Activated naive CD4-positive, alpha-beta T cell treated with anti-CD3 and anti-CD28 coated beads, Interleukin-2, amount 50 U/mL, for 24 hours (primary cell): ENCODE measurements around the gene BCL11B.
A peak's percentile ranks its signal among the peaks of the same experiment; 100 is the strongest.

Experiments used
- H3K27ac Mint-ChIP-seq: one replicate; pipeline ENCODE4 v1.8.0; 2021; ENCODE audit warnings: mild to moderate bottlenecking, mixed read lengths
- H3K27me3 Mint-ChIP-seq: one replicate; pipeline ENCODE4 v1.8.0; 2021; ENCODE audit warnings: mixed read lengths
- H3K36me3 Mint-ChIP-seq: one replicate; pipeline ENCODE4 v1.8.0; 2021; ENCODE audit warnings: mixed read lengths
- H3K4me1 Mint-ChIP-seq: one replicate; pipeline ENCODE4 v1.8.0; 2021; ENCODE audit warnings: mixed read lengths
- H3K4me3 Mint-ChIP-seq: one replicate; pipeline ENCODE4 v1.8.0; 2021; ENCODE audit warnings: mild to moderate bottlenecking, mixed read lengths
- H3K9me3 Mint-ChIP-seq: one replicate; pipeline ENCODE4 v1.8.0; 2021; ENCODE audit warnings: mixed read lengths

Gene BCL11B

DNA sequence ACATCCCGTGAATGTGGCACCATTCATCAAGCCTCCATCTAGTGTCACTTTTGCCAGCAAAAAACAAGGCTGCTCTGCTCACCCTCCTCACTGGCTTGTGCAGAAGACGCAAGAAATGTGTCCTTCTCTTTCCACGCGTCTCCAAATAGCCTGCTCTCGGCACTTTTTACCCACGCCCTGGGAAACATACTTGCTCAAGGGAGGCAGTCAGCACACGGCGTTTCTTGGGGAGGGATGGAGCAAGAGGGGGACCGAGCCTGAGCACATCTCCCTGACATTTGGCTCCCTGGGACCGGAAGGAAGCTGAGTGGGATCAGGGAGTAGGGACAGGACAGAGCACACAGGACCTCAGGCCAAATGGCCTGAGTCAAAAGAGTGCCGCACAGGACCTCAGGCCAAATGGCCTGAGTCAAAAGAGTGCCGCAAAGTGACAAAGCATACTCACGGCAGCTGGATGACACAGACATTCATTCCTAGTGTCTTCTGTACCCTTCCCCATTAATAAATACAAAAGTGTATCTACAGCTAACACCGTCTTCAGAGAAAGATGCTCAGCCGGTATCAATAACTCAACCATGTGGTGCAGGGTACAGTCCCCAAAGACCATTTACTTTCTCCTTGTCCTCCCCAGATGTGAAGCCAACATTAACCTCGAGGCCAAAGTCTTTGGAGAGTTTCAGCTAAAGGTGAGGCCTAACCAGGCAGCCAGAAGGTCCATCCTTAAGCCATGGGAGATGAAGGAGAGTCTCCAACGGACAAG is 7.1 kb downstream of the BCL11B start:
- peak overlapping the region; percentile 94 for H3K4me3 Mint-ChIP-seq
- H3K4me1 Mint-ChIP-seq: peaks cover 82% of the 10 kb centered on the region
- H3K27ac Mint-ChIP-seq: peak overlapping the region; percentile 98
- no peaks in the 10 kb centered on the region for H3K9me3 Mint-ChIP-seq
- H3K36me3 Mint-ChIP-seq: peaks cover 14% of the 10 kb centered on the region
- H3K27me3 Mint-ChIP-seq: no peaks in the 10 kb centered on the region

DNA sequence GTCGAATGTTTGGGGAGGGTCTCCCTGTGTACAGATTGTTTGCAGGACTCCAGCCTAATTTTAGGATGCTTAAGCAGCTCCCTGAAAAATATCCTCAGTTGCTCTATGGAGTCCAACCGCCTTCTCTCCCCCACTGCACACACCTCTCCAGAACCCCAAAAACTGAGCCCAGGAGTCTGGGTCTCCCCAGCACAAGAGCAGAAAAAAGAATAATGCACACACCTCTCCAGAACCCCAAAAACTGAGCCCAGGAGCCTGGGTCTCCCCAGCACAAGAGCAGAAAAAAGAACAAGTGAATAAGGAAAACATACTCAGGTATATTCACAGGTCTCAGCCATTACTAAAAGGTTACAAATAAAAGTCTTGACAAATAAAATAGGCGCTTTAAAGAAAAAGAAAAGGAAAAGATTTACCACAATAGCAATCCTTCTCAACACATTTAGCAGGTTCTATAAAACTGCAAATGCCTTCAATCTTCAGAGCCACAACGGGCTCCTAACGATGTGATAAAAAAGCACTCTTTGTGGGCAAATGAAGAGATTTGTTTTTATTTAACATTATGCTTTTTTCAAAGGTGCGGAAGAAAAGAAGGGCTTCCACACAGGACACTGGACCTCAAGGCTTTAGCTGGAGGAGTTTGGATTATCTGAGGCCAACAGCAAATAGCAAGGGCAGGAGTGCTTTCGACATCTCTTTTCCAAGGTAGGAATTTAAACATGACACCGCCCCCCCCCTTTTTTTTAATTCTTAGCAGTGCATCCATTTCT is 8.2 kb downstream of the BCL11B start:
- H3K27ac Mint-ChIP-seq: peak overlapping the region; percentile 98
- no peaks in the 10 kb centered on the region for H3K9me3 Mint-ChIP-seq
- H3K4me1 Mint-ChIP-seq: peaks cover 93% of the 10 kb centered on the region
- H3K36me3 Mint-ChIP-seq: peaks cover 13% of the 10 kb centered on the region
- no peaks in the 10 kb centered on the region for H3K27me3 Mint-ChIP-seq
- H3K4me3 Mint-ChIP-seq: peak overlapping the region; percentile 94

- H3K9me3 Mint-ChIP-seq: no peaks in the 10 kb centered on the region
- H3K36me3 Mint-ChIP-seq: peaks cover 11% of the 10 kb centered on the region
- peaks cover 98% of the 10 kb centered on the region for H3K4me1 Mint-ChIP-seq
- H3K27ac Mint-ChIP-seq: peak overlapping the region; percentile 98
- H3K4me3 Mint-ChIP-seq: peak overlapping the region; percentile 94
- H3K27me3 Mint-ChIP-seq: no peaks in the 10 kb centered on the region
Measured at GRCh38 chr14:99262977-99263448, 9.0 kb downstream of the BCL11B start.

DNA sequence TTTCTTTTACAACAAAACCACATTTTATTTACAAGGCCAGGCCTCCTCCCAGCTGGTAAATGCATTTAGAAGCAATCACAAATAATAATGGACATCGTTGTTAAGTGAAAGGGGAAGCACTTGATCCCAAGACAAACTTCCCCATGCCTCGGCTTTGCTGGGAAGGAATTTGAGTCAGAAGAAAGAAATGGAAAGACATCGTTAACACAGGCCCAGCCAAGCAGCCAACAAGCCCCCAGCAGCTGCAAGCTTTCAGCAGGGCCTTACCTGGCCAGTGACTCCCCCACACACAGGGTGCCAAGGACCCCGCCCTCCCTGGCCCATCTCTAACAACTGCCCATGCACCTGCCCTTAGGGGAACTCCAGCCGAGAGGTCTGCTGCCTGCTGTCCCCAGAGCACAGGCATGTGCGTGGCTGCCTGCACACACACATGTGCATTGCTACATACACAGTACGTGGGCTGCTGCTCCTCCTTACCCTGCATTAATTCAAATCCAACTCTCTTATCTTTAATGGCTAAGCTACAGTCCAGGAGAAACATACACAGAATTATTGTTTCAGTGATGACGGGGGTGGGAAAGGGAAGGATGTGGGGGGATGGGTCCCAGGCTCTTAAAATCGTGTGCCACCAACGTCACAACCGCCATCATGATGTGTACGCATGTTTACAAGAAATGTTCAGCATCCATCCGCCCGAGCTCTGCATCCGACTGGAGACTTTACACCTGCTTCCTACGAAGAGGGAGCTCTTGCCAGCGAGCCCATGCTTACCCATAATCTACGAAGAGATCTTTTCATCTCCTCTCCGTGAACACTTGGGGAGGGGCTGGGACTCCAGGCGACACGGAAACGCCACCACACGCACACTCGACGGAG is 9.8 kb downstream of the BCL11B start:
- H3K4me1 Mint-ChIP-seq: peaks cover 98% of the 10 kb centered on the region
- no peaks in the 10 kb centered on the region for H3K27me3 Mint-ChIP-seq
- H3K4me3 Mint-ChIP-seq: peak overlapping the region; percentile 94
- peak overlapping the region; percentile 98 for H3K27ac Mint-ChIP-seq
- H3K9me3 Mint-ChIP-seq: no peaks in the 10 kb centered on the region
- H3K36me3 Mint-ChIP-seq: peaks cover 9% of the 10 kb centered on the region

DNA sequence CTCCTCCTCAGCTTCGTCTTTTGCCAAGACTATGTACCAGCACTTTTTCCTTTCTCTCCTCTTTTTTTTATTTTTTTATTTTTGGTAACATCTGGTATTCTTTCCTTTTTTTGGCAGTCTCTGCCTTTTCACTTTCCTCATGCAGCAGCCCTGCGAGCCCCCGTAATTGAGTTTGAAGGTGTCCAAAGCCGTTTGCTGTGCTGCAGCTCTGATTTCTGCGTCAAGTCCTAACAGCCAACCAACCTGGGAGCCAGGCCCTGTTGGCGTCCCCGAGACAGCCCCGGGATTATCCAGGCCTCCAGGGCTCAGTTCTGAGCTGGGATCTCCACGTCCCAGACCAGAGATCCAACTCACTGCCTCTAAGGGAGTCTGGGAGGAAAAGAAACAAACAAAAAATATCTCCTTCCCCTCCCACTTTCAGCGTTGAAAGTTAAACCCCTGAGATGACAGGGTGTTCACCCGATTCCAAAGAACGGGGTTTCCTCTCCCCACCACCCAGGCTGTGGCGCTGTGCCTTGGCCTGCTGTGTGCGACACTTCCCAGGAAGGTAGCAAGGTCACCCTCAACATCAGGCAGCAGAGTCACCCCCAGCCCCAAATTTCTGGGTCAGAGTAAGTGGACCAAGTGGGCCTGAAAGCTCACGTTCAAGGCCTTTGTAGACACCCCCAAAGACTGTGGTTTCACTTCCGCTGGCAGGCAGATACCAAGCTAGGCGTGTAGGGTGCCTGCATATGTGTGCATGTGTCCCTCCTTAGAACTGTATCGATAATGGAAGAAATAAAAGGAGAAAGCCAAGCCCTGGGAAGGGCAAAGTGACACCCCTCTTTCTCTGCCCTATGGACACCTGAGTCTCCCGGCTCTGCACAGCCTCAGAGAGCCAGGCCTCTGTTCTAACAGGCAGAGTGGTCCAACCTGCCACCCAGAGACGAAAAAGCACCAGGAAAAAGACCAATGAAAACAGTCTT is 11.1 kb downstream of the BCL11B start:
- H3K27me3 Mint-ChIP-seq: no peaks in the 10 kb centered on the region
- H3K9me3 Mint-ChIP-seq: no peaks in the 10 kb centered on the region
- peaks cover 6% of the 10 kb centered on the region for H3K36me3 Mint-ChIP-seq
- peaks cover 98% of the 10 kb centered on the region for H3K4me1 Mint-ChIP-seq
- peak overlapping the region; percentile 94 for H3K4me3 Mint-ChIP-seq
- H3K27ac Mint-ChIP-seq: peak overlapping the region; percentile 98

DNA sequence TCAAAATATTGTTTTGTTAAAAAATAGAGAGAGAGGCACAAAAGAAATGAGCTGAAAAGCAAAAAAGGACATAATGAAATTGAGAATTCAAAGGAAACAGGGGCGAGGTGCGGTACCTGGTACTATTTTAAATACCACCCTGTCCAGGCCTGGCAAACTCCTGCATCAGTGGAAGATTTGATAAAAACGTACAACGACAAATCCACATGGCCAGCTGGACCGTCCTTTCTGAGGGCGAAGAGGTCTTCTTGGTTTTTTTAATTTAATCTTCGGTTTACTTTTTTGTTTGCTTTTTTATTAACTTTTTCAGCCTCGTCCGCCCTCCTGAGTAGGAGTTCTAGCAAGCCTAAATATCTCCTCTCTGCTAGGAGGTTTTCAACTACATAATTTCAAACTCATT is 11.9 kb downstream of the BCL11B start:
- Mint-ChIP-seq H3K4me3 (peak overlapping the region; percentile 94), H3K27me3 (no peaks in the 10 kb centered on the region), H3K4me1 (peaks cover 98% of the 10 kb centered on the region), H3K9me3 (no peaks in the 10 kb centered on the region), H3K36me3 (peaks cover 6% of the 10 kb centered on the region), H3K27ac (peak overlapping the region; percentile 98)

GRCh38 chr14:99258876-99259726 is 12.9 kb downstream of the BCL11B start:
- Mint-ChIP-seq H3K27me3 (no peaks in the 10 kb centered on the region), H3K36me3 (peaks cover 7% of the 10 kb centered on the region), H3K9me3 (no peaks in the 10 kb centered on the region), H3K27ac (peak overlapping the region; percentile 98), H3K4me3 (peak overlapping the region; percentile 94), H3K4me1 (peaks cover 95% of the 10 kb centered on the region)

- H3K4me1 Mint-ChIP-seq: peaks cover 95% of the 10 kb centered on the region
- H3K9me3 Mint-ChIP-seq: no peaks in the 10 kb centered on the region
- H3K27me3 Mint-ChIP-seq: no peaks in the 10 kb centered on the region
- peak overlapping the region; percentile 98 for H3K27ac Mint-ChIP-seq
- peak overlapping the region; percentile 94 for H3K4me3 Mint-ChIP-seq
- peaks cover 5% of the 10 kb centered on the region for H3K36me3 Mint-ChIP-seq
Measured at GRCh38 chr14:99258341-99258861, 13.6 kb downstream of the BCL11B start.

- Mint-ChIP-seq H3K9me3 (no peaks in the 10 kb centered on the region), H3K4me3 (peak overlapping the region; percentile 94), H3K4me1 (peaks cover 95% of the 10 kb centered on the region), H3K27me3 (no peaks in the 10 kb centered on the region), H3K27ac (peak overlapping the region; percentile 98), H3K36me3 (peaks cover 7% of the 10 kb centered on the region)
Measured at GRCh38 chr14:99257673-99258221, 14.2 kb downstream of the BCL11B start.

DNA sequence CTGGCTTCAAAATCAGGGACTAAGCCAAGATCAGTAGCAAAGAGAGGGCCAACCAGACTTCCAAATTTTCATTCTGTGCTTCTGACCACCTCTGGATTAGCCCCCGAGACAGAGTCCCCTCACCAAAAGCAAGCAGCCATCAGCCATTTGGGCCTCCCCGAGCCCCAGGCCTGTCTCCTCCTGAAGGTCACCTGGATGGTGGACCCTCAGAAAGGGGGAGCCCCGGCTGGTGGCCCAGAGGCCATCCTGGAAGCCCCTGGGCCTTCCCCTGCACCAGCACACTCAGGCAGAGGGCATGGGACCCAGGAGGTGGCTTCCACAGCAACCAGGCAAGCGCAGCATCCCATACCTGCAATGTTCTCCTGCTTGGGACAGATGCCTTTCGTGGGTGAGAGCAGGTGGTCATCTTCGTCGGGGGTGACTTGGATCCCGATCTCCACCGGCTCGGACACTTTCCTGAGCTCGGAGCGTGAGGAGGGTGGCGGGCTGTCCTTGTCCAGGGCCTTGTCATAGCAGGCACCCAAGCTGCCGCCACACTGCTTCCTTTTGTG is 14.8 kb downstream of the BCL11B start:
- Mint-ChIP-seq H3K9me3 (no peaks in the 10 kb centered on the region), H3K4me1 (peaks cover 95% of the 10 kb centered on the region), H3K4me3 (peak overlapping the region; percentile 94), H3K27ac (peak overlapping the region; percentile 98), H3K36me3 (peaks cover 4% of the 10 kb centered on the region), H3K27me3 (no peaks in the 10 kb centered on the region)

- H3K27me3 Mint-ChIP-seq: no peaks in the 10 kb centered on the region
- no peaks in the 10 kb centered on the region for H3K9me3 Mint-ChIP-seq
- peak overlapping the region; percentile 98 for H3K27ac Mint-ChIP-seq
- peaks cover 95% of the 10 kb centered on the region for H3K4me1 Mint-ChIP-seq
- peaks cover 4% of the 10 kb centered on the region for H3K36me3 Mint-ChIP-seq
- H3K4me3 Mint-ChIP-seq: peak overlapping the region; percentile 64
Measured at GRCh38 chr14:99256483-99256874, 15.5 kb downstream of the BCL11B start.

- Mint-ChIP-seq H3K4me3 (peak overlapping the region; percentile 64), H3K27ac (peak overlapping the region; percentile 98), H3K4me1 (peaks cover 95% of the 10 kb centered on the region), H3K36me3 (peaks cover 5% of the 10 kb centered on the region), H3K27me3 (no peaks in the 10 kb centered on the region), H3K9me3 (no peaks in the 10 kb centered on the region)
Measured at GRCh38 chr14:99255621-99256482, 16.1 kb downstream of the BCL11B start.
